ENCODE measurements around the gene CIAO3.
A peak's percentile ranks its signal among the peaks of the same experiment; 100 is the strongest.

The CIAO3 gene

DNA sequence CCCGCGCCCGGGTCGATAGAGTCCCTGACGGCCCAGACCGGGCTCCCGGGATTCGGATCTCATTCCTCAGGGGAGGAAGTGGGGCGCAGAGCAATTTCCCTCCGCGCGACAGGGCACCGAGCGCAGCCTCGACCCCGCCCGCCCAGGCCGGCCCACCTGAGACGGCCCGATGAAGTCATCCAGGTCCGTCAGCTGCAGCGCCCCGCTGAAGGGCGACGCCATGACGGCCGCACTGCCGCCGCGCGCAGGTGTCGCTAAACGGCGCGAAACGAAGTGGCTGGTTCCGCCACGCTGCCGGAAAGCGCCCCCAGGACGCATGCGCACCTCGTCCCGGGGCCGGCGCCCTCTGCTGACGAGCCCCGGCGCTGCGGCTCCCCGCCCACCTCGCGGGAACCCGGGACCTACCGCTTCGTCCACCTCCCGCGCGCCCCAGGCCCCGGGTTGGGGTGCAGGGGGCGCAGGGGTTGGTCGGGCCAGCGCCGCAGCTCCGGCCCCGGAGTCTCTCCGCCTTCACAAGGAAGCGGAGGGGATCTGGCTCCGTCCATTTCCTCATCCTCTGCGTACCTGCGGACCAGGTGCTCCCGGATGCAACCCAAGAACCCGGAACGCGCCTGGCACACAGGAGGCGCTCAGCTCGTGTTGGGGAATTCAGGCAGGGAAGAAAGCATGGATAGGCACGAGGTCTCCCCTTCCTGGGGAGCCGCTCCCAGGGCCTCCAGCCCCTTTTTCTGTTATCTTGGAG, at the start of gene CIAO3:
TSS of gene CIAO3 (minus strand) at position 234 of the 742 bp plus-strand sequence. CDS start at position 222, 12 bp downstream.
- peak; percentile 85 to 92 (median 90) for DNase-seq (ENCODE audit: low read depth in 3 of 3)

- DNase-seq (ENCODE audit: low read depth in 3 of 3), result no peak
Measured at GRCh38 chr16:790086-790485, 49.3 kb upstream of the CIAO3 start.

DNA sequence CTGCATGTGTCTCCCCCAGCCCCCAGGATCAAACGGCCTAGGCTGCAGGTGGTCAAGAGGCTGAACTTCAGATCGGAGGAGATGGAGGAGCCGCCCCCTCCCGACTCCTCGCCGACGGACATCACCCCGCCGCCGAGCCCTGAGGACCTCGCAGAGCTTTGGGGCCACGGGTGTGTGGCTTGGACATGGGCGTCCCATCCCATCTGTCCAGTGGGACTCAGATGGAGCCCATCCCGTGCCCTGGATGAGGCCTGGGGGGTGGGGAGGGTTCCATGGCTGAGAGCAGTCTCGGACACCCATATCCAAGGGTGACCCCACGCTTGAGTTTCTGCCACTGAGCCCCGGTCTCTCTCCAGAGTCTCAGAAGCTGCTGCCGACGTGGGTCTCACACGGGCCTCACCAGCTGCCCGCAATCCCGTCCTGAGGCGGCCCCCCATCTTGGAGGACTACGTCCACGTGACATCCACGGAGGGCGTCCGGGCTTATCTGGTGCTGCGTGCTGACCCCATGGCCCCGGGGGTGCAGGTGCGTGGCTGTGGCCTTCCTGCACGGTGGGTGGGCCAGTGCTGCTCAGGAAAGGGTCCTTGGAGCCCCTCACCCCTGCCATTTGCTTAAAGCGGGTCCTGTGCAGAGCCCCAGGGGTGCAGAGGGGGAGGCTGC, 48.5 kb upstream of the CIAO3 start:
- no peak for DNase-seq (ENCODE audit: low read depth in 3 of 3)

GRCh38 chr16:788399-789126, 47.8 kb upstream of the CIAO3 start, which contains the start of gene CHTF18:
Gene CHTF18 (plus strand): TSS chr16:788620. CDS start chr16:788685, 65 bp downstream.
- DNase-seq (ENCODE audit: low read depth in 3 of 3), result peak; percentile 88 to 92 (median 91)

DNA sequence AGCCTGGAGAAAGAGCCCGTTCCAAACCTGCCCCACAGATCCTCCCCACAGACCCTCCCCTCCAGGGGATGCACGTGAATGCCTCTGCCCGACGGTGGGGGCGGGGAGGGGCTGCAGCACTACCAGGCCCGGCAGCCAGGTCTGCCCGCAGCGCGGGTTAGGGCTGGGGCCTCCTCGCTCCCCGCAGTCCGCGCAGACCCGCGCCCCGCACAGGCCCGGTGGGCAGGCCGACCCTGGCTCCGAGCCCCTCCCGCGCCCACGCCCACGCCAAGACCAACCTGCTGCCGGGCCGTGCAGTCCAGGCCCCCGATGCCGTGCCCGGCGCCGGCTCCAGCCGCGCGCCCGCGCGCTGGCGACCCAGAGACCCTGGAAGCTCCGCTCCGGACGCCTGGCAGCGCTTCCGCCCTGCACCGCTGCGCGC, 47.2 kb upstream of the CIAO3 start, which contains the start of gene RPUSD1:
TSS of gene RPUSD1 (minus strand) at position 404 of the 421 bp plus-strand sequence. CDS start 644 bp downstream, outside the sequence.
- no peak for DNase-seq (ENCODE audit: low read depth in 3 of 3)

- no peak for DNase-seq (ENCODE audit: low read depth in 3 of 3)
Measured at GRCh38 chr16:787321-787966, 46.6 kb upstream of the CIAO3 start.

GRCh38 chr16:785563-786535, 45.1 kb upstream of the CIAO3 start:
- DNase-seq (ENCODE audit: low read depth in 3 of 3), result peak; percentile 56 to 65 (median 58)

DNA sequence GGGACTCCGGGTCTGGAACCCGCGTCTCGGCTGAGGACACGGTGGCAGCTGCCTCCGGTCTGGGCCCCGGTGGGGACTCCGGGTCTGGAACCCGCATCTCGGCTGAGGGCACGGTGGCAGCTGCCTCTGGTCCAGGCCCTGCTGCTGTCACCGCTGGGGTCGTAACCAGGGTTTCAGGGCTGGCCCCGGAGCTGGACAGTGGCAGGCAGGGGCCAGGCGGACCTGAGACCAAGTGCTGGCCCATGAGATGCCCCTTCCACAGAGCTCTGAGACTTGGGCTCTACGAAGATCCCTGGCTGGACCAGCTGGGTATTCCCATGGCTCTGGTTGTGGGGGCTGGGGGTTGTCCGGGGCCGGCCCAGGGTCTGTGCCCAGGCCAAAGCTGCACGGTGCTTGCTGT, 43.6 kb upstream of the CIAO3 start:
- no peak for DNase-seq (ENCODE audit: low read depth in 3 of 3)

GRCh38 chr16:783404-784161, 42.8 kb upstream of the CIAO3 start:
- DNase-seq (ENCODE audit: low read depth in 3 of 3), result no peak

GRCh38 chr16:782766-783403, 42.1 kb upstream of the CIAO3 start:
- DNase-seq (ENCODE audit: low read depth in 3 of 3), result no peak

GRCh38 chr16:782258-782657, 41.5 kb upstream of the CIAO3 start:
- no peak for DNase-seq (ENCODE audit: low read depth in 3 of 3)

DNA sequence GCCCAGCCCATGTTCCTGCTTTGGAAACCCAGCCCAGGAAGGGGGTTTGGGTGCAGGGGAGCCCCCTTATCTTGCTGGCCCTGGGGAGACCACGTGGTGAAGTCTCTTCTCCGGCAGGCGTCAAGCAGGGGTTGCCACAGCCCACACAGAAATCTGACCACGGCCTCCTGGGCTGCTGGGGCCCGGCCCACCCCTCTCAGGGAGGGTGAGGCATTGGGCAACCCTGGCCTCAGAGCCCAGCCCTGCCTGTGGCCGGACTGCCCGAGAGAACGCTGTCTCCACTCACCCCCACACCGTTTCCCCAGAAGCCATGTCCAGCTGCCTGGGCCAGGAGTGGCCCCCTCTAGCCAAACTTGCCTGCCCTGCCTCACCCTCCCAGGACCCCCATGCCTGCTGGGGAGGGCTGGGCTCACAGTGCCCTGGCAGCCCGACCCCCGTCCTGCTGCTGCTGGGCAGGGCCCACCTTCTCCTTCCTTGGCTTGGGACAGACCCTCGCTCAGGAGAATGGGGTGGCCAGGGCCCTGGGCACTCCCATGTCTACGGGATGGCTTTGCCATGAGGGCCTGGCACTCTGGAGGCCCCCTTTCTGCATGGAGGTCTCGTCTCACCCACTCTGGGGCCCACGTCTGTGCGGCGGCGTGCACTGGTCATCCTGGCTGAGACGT, 40.7 kb upstream of the CIAO3 start:
- DNase-seq (ENCODE audit: low read depth in 3 of 3), result no peak

DNA sequence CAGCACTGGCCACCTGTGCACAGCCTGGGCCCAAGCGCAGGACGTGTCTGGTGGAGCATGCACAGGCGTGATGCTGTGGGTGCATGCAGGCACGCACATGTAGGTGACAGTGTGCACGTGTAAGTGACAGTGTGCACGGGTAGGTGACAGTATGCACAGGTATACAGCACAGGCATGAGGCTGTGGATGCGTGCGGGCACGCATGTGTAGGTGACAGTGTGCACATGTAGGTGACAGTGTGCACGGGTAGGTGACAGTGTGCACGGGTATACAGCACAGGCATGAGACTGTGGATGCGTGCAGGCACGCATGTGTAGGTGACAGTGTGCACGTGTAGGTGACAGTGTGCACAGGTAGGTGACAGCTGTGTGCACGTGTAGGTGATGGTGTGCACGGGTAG, 39.5 kb upstream of the CIAO3 start:
- no peak for DNase-seq (ENCODE audit: low read depth in 3 of 3)

DNA sequence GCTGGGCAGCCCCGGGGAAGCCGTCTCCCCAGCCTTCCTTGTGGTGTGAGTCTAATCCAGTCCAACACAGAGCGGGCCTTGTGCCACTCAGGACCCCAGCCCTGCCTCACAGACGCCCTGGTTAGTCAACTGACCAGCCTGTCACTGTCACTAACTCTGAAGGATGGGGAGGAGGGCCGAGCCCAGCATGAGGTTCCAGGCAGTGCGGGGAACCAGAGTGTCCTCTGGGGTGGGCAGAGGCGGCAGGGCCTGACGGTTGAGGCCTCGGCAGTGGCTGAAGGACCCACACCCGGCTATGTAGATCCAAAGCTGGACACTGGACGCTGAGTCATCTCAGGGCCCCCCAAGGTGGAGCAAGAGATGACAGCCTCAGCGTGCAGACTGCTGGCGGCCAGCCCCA, 38.8 kb upstream of the CIAO3 start:
- no peak for DNase-seq (ENCODE audit: low read depth in 3 of 3)

- no peak for DNase-seq (ENCODE audit: low read depth in 3 of 3)
Measured at GRCh38 chr16:778909-779527, 38.2 kb upstream of the CIAO3 start.

- DNase-seq (ENCODE audit: low read depth in 3 of 3), result no peak
Measured at GRCh38 chr16:778447-778846, 37.6 kb upstream of the CIAO3 start.

- DNase-seq (ENCODE audit: low read depth in 3 of 3), result no peak
Measured at GRCh38 chr16:777826-778225, 37.0 kb upstream of the CIAO3 start.

DNA sequence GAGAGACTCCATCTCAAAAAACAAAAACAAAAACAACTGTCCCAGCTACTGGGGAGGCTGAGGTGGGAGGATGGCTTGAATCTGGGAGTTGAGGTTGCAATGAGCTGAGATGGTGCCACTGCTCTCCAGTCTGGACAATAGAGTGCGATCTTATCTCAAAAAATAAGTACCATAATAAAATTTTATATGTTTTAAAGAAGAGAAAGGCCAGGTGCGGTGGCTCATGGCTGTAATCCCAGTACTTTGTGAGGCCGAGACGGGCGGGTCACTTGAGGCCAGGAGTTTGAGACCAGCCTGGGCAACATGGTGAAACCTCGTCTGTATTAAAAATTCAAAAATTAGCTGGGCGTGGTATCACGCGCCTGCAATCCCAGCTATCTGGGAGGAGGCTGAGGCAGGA, 36.0 kb upstream of the CIAO3 start:
- DNase-seq (ENCODE audit: low read depth in 3 of 3), result no peak
